SK-N-DZ (cell line): ENCODE measurements around the gene EMID1. TPM values are rescaled to one million over a fixed set of nuclear protein-coding genes. Genes with fewer than 3 reads are reported as not detected.
A peak's percentile ranks its signal among the peaks of the same experiment; 100 is the strongest.

Experiments used
- DNase-seq: peaks from one replicate; pipeline ENCODE4 v3.0.0-alpha.2; 2015; ENCODE audit warnings: low spot score
- polyA plus RNA-seq, 2 experiments: library from polyadenylated mRNA; depleted of rRNA; stranded (reverse); fragments of >200 nt; gene quantifications; 2 replicates each; pipeline ENCODE4 v1.2.3, GENCODE V29; 2014

The EMID1 gene
- polyA plus RNA-seq (2014; cell fraction: cytosol; rRNA removed): 3.9 and 4.1 TPM in 2 replicates
- 3.2 and 3.3 TPM in 2 replicates for polyA plus RNA-seq (2014; cell fraction: nucleus; rRNA removed)

- no peak for DNase-seq
These were observed at the start of gene EMID1 for GRCh38 chr22:29205594-29206371. TSS of gene EMID1 (plus strand) at chr22:29205896. CDS start at chr22:29206039, 143 bp downstream.

- no peak for DNase-seq
These were observed 49.7 kb upstream of the EMID1 start for GRCh38 chr22:29155966-29156365.

- DNase-seq: peak; percentile 43
These were observed 49.2 kb upstream of the EMID1 start for GRCh38 chr22:29156507-29156906.

- peak; percentile 45 for DNase-seq
These were observed 47.7 kb upstream of the EMID1 start for GRCh38 chr22:29157759-29158535.

- DNase-seq: no peak
These were observed 47.1 kb upstream of the EMID1 start for GRCh38 chr22:29158546-29158945.

- DNase-seq: no peak
These were observed 41.9 kb upstream of the EMID1 start for GRCh38 chr22:29163808-29164207.

- DNase-seq: no peak
These were observed 40.2 kb upstream of the EMID1 start for GRCh38 chr22:29165321-29166060.

- DNase-seq: no peak
These were observed 39.5 kb upstream of the EMID1 start for GRCh38 chr22:29166180-29166579.

GRCh38 chr22:29167032-29167911 is 38.4 kb upstream of the EMID1 start:
- DNase-seq: no peak

- no peak for DNase-seq
These were observed 34.0 kb upstream of the EMID1 start for GRCh38 chr22:29171721-29172120.

- DNase-seq: no peak
These were observed 33.5 kb upstream of the EMID1 start for GRCh38 chr22:29172216-29172615.

GRCh38 chr22:29175312-29175835 is 30.3 kb upstream of the EMID1 start:
- no peak for DNase-seq

- DNase-seq: no peak
These were observed 21.5 kb upstream of the EMID1 start for GRCh38 chr22:29183971-29184848.

- no peak for DNase-seq
These were observed 20.7 kb upstream of the EMID1 start for GRCh38 chr22:29184849-29185490.

GRCh38 chr22:29186302-29186701 is 19.4 kb upstream of the EMID1 start:
- no peak for DNase-seq

- DNase-seq: no peak
These were observed 17.9 kb upstream of the EMID1 start for GRCh38 chr22:29187831-29188230.

GRCh38 chr22:29190051-29190450 is 15.6 kb upstream of the EMID1 start:
- DNase-seq: no peak

GRCh38 chr22:29190918-29191317 is 14.8 kb upstream of the EMID1 start:
- peak; percentile 34 for DNase-seq

GRCh38 chr22:29193021-29193420 is 12.7 kb upstream of the EMID1 start:
- DNase-seq: no peak
